Measurements from ENCODE around the gene LAD1.

- TF ChIP-seq CTCF (IDR thresholded peaks at IDR 0.05) (no peak), POLR2AphosphoS5 (IDR thresholded peaks at IDR 0.05; ENCODE audit: insufficient read depth in 1 of 2, low read depth in 1 of 2) (no peak), POLR2A (IDR thresholded peaks at IDR 0.05) (no peak)
These were observed 44.6 kb upstream of the LAD1 start for GRCh38 chr1:201443747-201444146.

Data from vagina (tissue), 2 donors.